ENCODE measurements around the gene CD300LG. TPM values are rescaled to one million over a fixed set of nuclear protein-coding genes. Genes with fewer than 3 reads are reported as not detected.

The CD300LG gene
- total and polyA plus RNA-seq, 4 experiments from 2014 or later, result not detected

- Mint-ChIP-seq H3K9me3 (no peaks in the 10 kb centered on the region), H3K4me3 (no peak overlapping the region), H3K27me3 (peaks cover 15% of the 10 kb centered on the region in 2 donors), H3K36me3 (no peaks in the 10 kb centered on the region), H3K27ac (no peak overlapping the region), H3K4me1 (peaks cover 0 to 3% (median 0%) of the 10 kb centered on the region in 4 donors)
- intact Hi-C loops (cut with micrococcal nuclease), result no loop called here
- ChIA-PET POLR2A (ENCODE audit: partially characterized antibody) (no interaction called here), CTCF (ENCODE audit: partially characterized antibody) (no interaction called here)
- DNase-seq, result no peak
- Histone ChIP-seq H3K27me3 (ENCODE audit: insufficient read depth, low read length) (peaks cover 1% of the 10 kb centered on the region), H3K36me3 (ENCODE audit: insufficient read depth, low read length) (no peaks in the 10 kb centered on the region), H3K9me3 (ENCODE audit: control insufficient read depth in 1 of 2, low read length in 2 of 2) (no peaks in the 10 kb centered on the region), H3K27ac (ENCODE audit: low read depth, low read length) (no peak overlapping the region), H3K4me3 (ENCODE audit: low read length in 2 of 2) (no peak overlapping the region), H3K4me1 (ENCODE audit: insufficient read depth, low read length) (no peaks in the 10 kb centered on the region)
These were observed 2.7 kb upstream of the CD300LG start for GRCh38 chr17:43844241-43844640.

- DNase-seq, result no peak
- intact Hi-C loops (cut with micrococcal nuclease), result loop anchor here (1.0 kb wide), 1 partner anchor 151 kb away; no protein-coding TSS in a partner anchor
- Histone ChIP-seq H3K36me3 (ENCODE audit: insufficient read depth, low read length) (no peaks in the 10 kb centered on the region), H3K4me3 (ENCODE audit: low read length in 2 of 2) (no peak overlapping the region), H3K27ac (ENCODE audit: low read depth, low read length) (no peak overlapping the region), H3K27me3 (ENCODE audit: insufficient read depth, low read length) (peaks cover 5% of the 10 kb centered on the region), H3K4me1 (ENCODE audit: insufficient read depth, low read length) (no peaks in the 10 kb centered on the region), H3K9me3 (ENCODE audit: control insufficient read depth in 1 of 2, low read length in 2 of 2) (no peaks in the 10 kb centered on the region)
- ChIA-PET POLR2A (ENCODE audit: partially characterized antibody) (no interaction called here), CTCF (ENCODE audit: partially characterized antibody) (interaction anchor here (0.6 to 2.7 kb wide), 22 partner anchors 8 to 1310 kb away, joined by 3 to 17 read pairs (median 4); partner anchors contain the start of gene CFAP97D1)
- Mint-ChIP-seq H3K4me3 (no peak overlapping the region), H3K27ac (no peak overlapping the region), H3K27me3 (peaks cover 16 to 22% of the 10 kb centered on the region in 2 donors), H3K9me3 (no peaks in the 10 kb centered on the region), H3K4me1 (peaks cover 0 to 3% (median 0%) of the 10 kb centered on the region in 4 donors), H3K36me3 (no peaks in the 10 kb centered on the region)
These were observed 1.2 kb upstream of the CD300LG start for GRCh38 chr17:43845766-43846165.

- CTCF ChIA-PET (ENCODE audit: partially characterized antibody), result interaction anchor here (0.6 to 2.7 kb wide), 22 partner anchors 8 to 1309 kb away, joined by 3 to 17 read pairs (median 4); partner anchors contain the start of gene CFAP97D1
- Histone ChIP-seq H3K9me3 (ENCODE audit: control insufficient read depth in 1 of 2, low read length in 2 of 2) (no peaks in the 10 kb centered on the region), H3K4me1 (ENCODE audit: insufficient read depth, low read length) (no peaks in the 10 kb centered on the region), H3K4me3 (ENCODE audit: low read length in 2 of 2) (no peak overlapping the region), H3K36me3 (ENCODE audit: insufficient read depth, low read length) (no peaks in the 10 kb centered on the region), H3K27ac (ENCODE audit: low read depth, low read length) (no peak overlapping the region), H3K27me3 (ENCODE audit: insufficient read depth, low read length) (peaks cover 5% of the 10 kb centered on the region)
- intact Hi-C loops (cut with micrococcal nuclease), result loop anchor here (1.0 kb wide), 1 partner anchor 152 kb away; no protein-coding TSS in a partner anchor
- Mint-ChIP-seq H3K9me3 (no peaks in the 10 kb centered on the region), H3K4me1 (peaks cover 0 to 3% (median 0%) of the 10 kb centered on the region in 4 donors), H3K27ac (no peak overlapping the region), H3K27me3 (peaks cover 16 to 22% of the 10 kb centered on the region in 2 donors), H3K36me3 (no peaks in the 10 kb centered on the region), H3K4me3 (no peak overlapping the region)
- POLR2A ChIA-PET (ENCODE audit: partially characterized antibody), result no interaction called here
- DNase-seq, result peak; percentile 56 to 70 (median 61)
These were observed 709 bp upstream of the CD300LG start for GRCh38 chr17:43846221-43846712.

GRCh38 chr17:43848601-43849000 lies 1.6 kb downstream of the CD300LG start:
- POLR2A ChIA-PET (ENCODE audit: partially characterized antibody), result no interaction called here
- H3K27me3 ChIP-seq (ENCODE audit: insufficient read depth, low read length), result peaks cover 5% of the 10 kb centered on the region

GRCh38 chr17:43849116-43849515 lies 2.1 kb downstream of the CD300LG start:
- no peak for DNase-seq
- Mint-ChIP-seq H3K36me3 (no peaks in the 10 kb centered on the region), H3K9me3 (no peaks in the 10 kb centered on the region), H3K4me1 (peaks cover 0 to 3% (median 0%) of the 10 kb centered on the region in 4 donors), H3K4me3 (no peak overlapping the region), H3K27ac (no peak overlapping the region), H3K27me3 (peaks cover 21 to 28% of the 10 kb centered on the region in 2 donors)
- no peaks in the 10 kb centered on the region for H3K9me3 ChIP-seq (ENCODE audit: control insufficient read depth in 1 of 2, low read length in 2 of 2)
- no peaks in the 10 kb centered on the region for H3K36me3 ChIP-seq (ENCODE audit: insufficient read depth, low read length)
- H3K27ac ChIP-seq (ENCODE audit: low read depth, low read length), result no peak overlapping the region
- ChIA-PET CTCF (ENCODE audit: partially characterized antibody) (interaction anchor here (0.7 kb wide), 1 partner anchor 9 kb away, joined by 3 read pairs; no protein-coding TSS in a partner anchor), POLR2A (ENCODE audit: partially characterized antibody) (no interaction called here)
- intact Hi-C loops (cut with micrococcal nuclease), result no loop called here
- H3K4me1 ChIP-seq (ENCODE audit: insufficient read depth, low read length), result no peaks in the 10 kb centered on the region
- no peak overlapping the region for H3K4me3 ChIP-seq (ENCODE audit: low read length in 2 of 2)
- peaks cover 5% of the 10 kb centered on the region for H3K27me3 ChIP-seq (ENCODE audit: insufficient read depth, low read length)

More at GRCh38 chr17:43848601-43849000, 1.6 kb downstream of the CD300LG start:
- Mint-ChIP-seq H3K27ac (no peak overlapping the region), H3K4me1 (peaks cover 0 to 3% (median 0%) of the 10 kb centered on the region in 4 donors), H3K4me3 (no peak overlapping the region), H3K36me3 (no peaks in the 10 kb centered on the region), H3K9me3 (no peaks in the 10 kb centered on the region), H3K27me3 (peaks cover 21 to 26% of the 10 kb centered on the region in 2 donors)
- Histone ChIP-seq H3K4me3 (ENCODE audit: low read length in 2 of 2) (no peak overlapping the region), H3K4me1 (ENCODE audit: insufficient read depth, low read length) (no peaks in the 10 kb centered on the region), H3K36me3 (ENCODE audit: insufficient read depth, low read length) (no peaks in the 10 kb centered on the region), H3K27ac (ENCODE audit: low read depth, low read length) (no peak overlapping the region), H3K9me3 (ENCODE audit: control insufficient read depth in 1 of 2, low read length in 2 of 2) (no peaks in the 10 kb centered on the region)
- intact Hi-C loops (cut with micrococcal nuclease), result no loop called here
- DNase-seq, result no peak
- CTCF ChIA-PET (ENCODE audit: partially characterized antibody), result interaction anchor here (0.7 kb wide), 1 partner anchor 9 kb away, joined by 3 read pairs; no protein-coding TSS in a partner anchor

GRCh38 chr17:43852571-43852970 lies 5.6 kb downstream of the CD300LG start:
- Histone ChIP-seq H3K27me3 (ENCODE audit: insufficient read depth, low read length) (peaks cover 6% of the 10 kb centered on the region), H3K27ac (ENCODE audit: low read depth, low read length) (no peak overlapping the region), H3K9me3 (ENCODE audit: control insufficient read depth in 1 of 2, low read length in 2 of 2) (no peaks in the 10 kb centered on the region), H3K36me3 (ENCODE audit: insufficient read depth, low read length) (no peaks in the 10 kb centered on the region), H3K4me1 (ENCODE audit: insufficient read depth, low read length) (no peaks in the 10 kb centered on the region), H3K4me3 (ENCODE audit: low read length in 2 of 2) (no peak overlapping the region)
- CTCF ChIA-PET (ENCODE audit: partially characterized antibody), result interaction anchor here (1.0 kb wide), 1 partner anchor 85 kb away, joined by 3 read pairs; no protein-coding TSS in a partner anchor
- no peaks in the 10 kb centered on the region for H3K36me3 Mint-ChIP-seq
- DNase-seq, result no peak
- no peaks in the 10 kb centered on the region for H3K4me1 Mint-ChIP-seq
- intact Hi-C loops (cut with micrococcal nuclease), result no loop called here
- H3K9me3 Mint-ChIP-seq, result peaks cover 0 to 4% (median 0%) of the 10 kb centered on the region in 8 donors
- POLR2A ChIA-PET (ENCODE audit: partially characterized antibody), result no interaction called here
- no peak overlapping the region for H3K27ac Mint-ChIP-seq
- peaks cover 23 to 25% of the 10 kb centered on the region in 2 donors for H3K27me3 Mint-ChIP-seq
- no peak overlapping the region for H3K4me3 Mint-ChIP-seq

GRCh38 chr17:43853546-43853945 lies 6.6 kb downstream of the CD300LG start:
- POLR2A ChIA-PET (ENCODE audit: partially characterized antibody), result no interaction called here
- no peak overlapping the region for H3K27ac Mint-ChIP-seq
- H3K9me3 ChIP-seq (ENCODE audit: control insufficient read depth in 1 of 2, low read length in 2 of 2), result no peaks in the 10 kb centered on the region
- no peak overlapping the region for H3K4me3 Mint-ChIP-seq
- peaks cover 19 to 24% of the 10 kb centered on the region in 2 donors for H3K27me3 Mint-ChIP-seq
- H3K4me1 Mint-ChIP-seq, result no peaks in the 10 kb centered on the region
- no peak for DNase-seq
- no peaks in the 10 kb centered on the region for H3K36me3 Mint-ChIP-seq
- CTCF ChIA-PET (ENCODE audit: partially characterized antibody), result interaction anchor here (1.0 to 1.5 kb wide), 3 partner anchors 15 to 86 kb away, joined by 3 to 4 read pairs (median 3); no protein-coding TSS in a partner anchor
- peaks cover 11% of the 10 kb centered on the region for H3K27me3 ChIP-seq (ENCODE audit: insufficient read depth, low read length)
- no peaks in the 10 kb centered on the region for H3K36me3 ChIP-seq (ENCODE audit: insufficient read depth, low read length)
- no peak overlapping the region for H3K27ac ChIP-seq (ENCODE audit: low read depth, low read length)
- intact Hi-C loops (cut with micrococcal nuclease), result no loop called here
- peaks cover 0 to 4% (median 0%) of the 10 kb centered on the region in 8 donors for H3K9me3 Mint-ChIP-seq
- H3K4me3 ChIP-seq (ENCODE audit: low read length in 2 of 2), result no peak overlapping the region
- no peaks in the 10 kb centered on the region for H3K4me1 ChIP-seq (ENCODE audit: insufficient read depth, low read length)
